Panc1 (cell line): ENCODE results near the gene SHC3. TPM values are rescaled to one million over a fixed set of nuclear protein-coding genes. Genes with fewer than 3 reads are reported as not detected.

Experiments
- ATAC-seq: fragments of 200-7000 bp; cut with Tn5 transposase; 2 replicates; pipeline ENCODE4 v1.9.1; 2020; ENCODE audit warnings: mild to moderate bottlenecking, moderate library complexity
- BruUV-seq: library from RNA; stranded (reverse); fragments of 400-500 nt; replicated peaks from 2 replicates; lab custom pipeline; 2021; lab: Mats Ljungman, UMichigan
- CTCF ChIA-PET: fragments of 300-600 bp; sonication (Branson Sonifier 250); formaldehyde crosslinking; loops from one replicate; lab custom pipeline; 2022; ENCODE audit warnings: antibody characterized with exemption; lab: Charles Lee
- POLR2A ChIA-PET: fragments of 300-600 bp; sonication (Branson Sonifier 250); formaldehyde crosslinking; loops from one replicate; lab custom pipeline; 2022; ENCODE audit warnings: antibody characterized with exemption; lab: Charles Lee
- DNase-seq: peaks from one replicate; pipeline ENCODE4 v3.0.0-alpha.2; 2010; ENCODE audit warnings: low read depth, low spot score
- H3K27ac ChIP-seq: 2 replicates; pipeline ENCODE4 v1.5.1; 2011; ENCODE audit warnings: mild to moderate bottlenecking, low read length, inconsistent platforms
- H3K27me3 ChIP-seq: fragments of 200-500 bp; sonication (Bioruptor generic); 2 replicates; pipeline ENCODE4 v1.6.0; 2014; ENCODE audit warnings: low read length, inconsistent platforms; ENCODE audit not compliant: control insufficient read depth, insufficient read depth
- H3K36me3 ChIP-seq: fragments of 200-500 bp; sonication (Bioruptor generic); 2 replicates; pipeline ENCODE4 v1.5.1; 2014; ENCODE audit warnings: inconsistent platforms, mild to moderate bottlenecking, low read length, moderate library complexity; ENCODE audit not compliant: control insufficient read depth, insufficient read depth
- H3K4me1 ChIP-seq: 2 replicates; pipeline ENCODE4 v1.5.1; 2011; ENCODE audit warnings: inconsistent platforms, mild to moderate bottlenecking, low read length, moderate library complexity; ENCODE audit not compliant: control insufficient read depth, insufficient read depth
- H3K4me3 ChIP-seq, 2 experiments: 2 replicates each; pipeline ENCODE4 v1.5.1; 2011 to 2012; ENCODE audit warnings: low read depth in 2 of 2, low read length in 2 of 2, mild to moderate bottlenecking in 2 of 2, inconsistent platforms in 1 of 2, moderate library complexity in 1 of 2
- H3K9me3 ChIP-seq: fragments of 200-500 bp; sonication (Bioruptor generic); 2 replicates; pipeline ENCODE4 v1.5.1; 2014; ENCODE audit warnings: low read depth, mild to moderate bottlenecking, inconsistent platforms, low read length, moderate library complexity; ENCODE audit not compliant: control insufficient read depth, insufficient read depth
- CTCF ChIP-seq: fragments of 450-650 bp; IDR thresholded peaks from 2 replicates; pipeline ENCODE4 v1.5.1; 2017; ENCODE audit warnings: mild to moderate bottlenecking
- POLR2AphosphoS5 ChIP-seq: IDR thresholded peaks from 2 replicates; pipeline ENCODE4 v1.6.1; 2012; ENCODE audit warnings: mild to moderate bottlenecking, low read depth, low read length, moderate library complexity
- REST ChIP-seq, 2 experiments: IDR thresholded peaks; 2 replicates each; pipeline ENCODE4 v1.6.1; 2011 to 2012; ENCODE audit warnings: low read depth in 2 of 2, control low read depth in 1 of 2, low read length in 1 of 2, mild to moderate bottlenecking in 1 of 2, moderate library complexity in 1 of 2; ENCODE audit not compliant: insufficient read depth in 1 of 2
- SIN3A ChIP-seq: IDR thresholded peaks from 2 replicates; pipeline ENCODE4 v1.6.1; 2012; ENCODE audit warnings: low read depth, mild to moderate bottlenecking, low read length, moderate library complexity, borderline replicate concordance; ENCODE audit not compliant: insufficient read depth
- TCF7L2 ChIP-seq: IDR thresholded peaks from 2 replicates; pipeline ENCODE4 v1.6.1; 2011; ENCODE audit warnings: mild to moderate bottlenecking, low read depth, low read length, inconsistent platforms
- in situ Hi-C: cut with HindIII; loops from 2 replicates; pipeline ENCODE4 v1.10.0; 2016; ENCODE audit warnings: low sequenced_read_pairs, low pct_unique_long_range_greater_than_20kb
- intact Hi-C: fragments of 100-400 bp; cut with micrococcal nuclease; formaldehyde crosslinking; loops from one replicate; pipeline ENCODE4 v1.10.0; 2022; ENCODE audit not compliant: unreplicated experiment
- total RNA-seq: library from RNA; stranded (reverse); gene quantifications from one replicate; pipeline ENCODE4 v1.2.1, GENCODE V29; 2021; ENCODE audit not compliant: unreplicated experiment

SHC3 gene
- total RNA-seq, 1 experiment from 2014 or later: 1.7 TPM

- TF ChIP-seq SIN3A: no peak
- no peak for TF ChIP-seq CTCF
- no peak for TF ChIP-seq TCF7L2
- no peak for TF ChIP-seq REST (IDR thresholded peaks at IDR 0.05; ENCODE audit: insufficient read depth in 1 of 2, low read depth in 2 of 2, low read length in 1 of 2)
- DNase-seq (no peak), ATAC-seq (no peak)
- Histone ChIP-seq H3K4me3 (no peak overlapping the region), H3K27me3 (no peaks in the 10 kb centered on the region), H3K4me1 (no peaks in the 10 kb centered on the region), H3K27ac (no peak overlapping the region), H3K9me3 (no peaks in the 10 kb centered on the region), H3K36me3 (no peaks in the 10 kb centered on the region)
- in situ Hi-C loops: no loop called here
- ChIA-PET POLR2A (no interaction called here), CTCF (no interaction called here)
- intact Hi-C loops: no loop called here
- BruUV-seq: no TSS peak
Measured at GRCh38 chr9:89145097-89145496, 33.5 kb downstream of the SHC3 start.

- in situ Hi-C loops: no loop called here
- H3K4me1 ChIP-seq: no peaks in the 10 kb centered on the region
Measured at GRCh38 chr9:89144238-89144637, 34.4 kb downstream of the SHC3 start.

More at GRCh38 chr9:89144238-89144637, 34.4 kb downstream of the SHC3 start:
- no TSS peak for BruUV-seq
- intact Hi-C loops: no loop called here
- TF ChIP-seq REST (IDR thresholded peaks at IDR 0.05; ENCODE audit: insufficient read depth in 1 of 2, low read depth in 2 of 2, low read length in 1 of 2) (no peak), POLR2AphosphoS5 (no peak), TCF7L2 (no peak), SIN3A (no peak), CTCF (no peak)
- Histone ChIP-seq H3K27me3 (no peaks in the 10 kb centered on the region), H3K27ac (no peak overlapping the region), H3K9me3 (no peaks in the 10 kb centered on the region), H3K4me3 (no peak overlapping the region), H3K36me3 (no peaks in the 10 kb centered on the region)
- ChIA-PET POLR2A (interaction anchor here (0.5 kb wide), 1 partner anchor 1124 kb away, joined by 3 read pairs; no protein-coding TSS in a partner anchor), CTCF (no interaction called here)
- no peak for ATAC-seq
- no peak for DNase-seq
